Fibroblast of villous mesenchyme (primary cell): ENCODE measurements around the gene NPY2R. TPM values are rescaled to one million over a fixed set of nuclear protein-coding genes. Genes with fewer than 3 reads are reported as not detected.

ENCODE experiments used
- DNase-seq: peaks from one replicate; pipeline ENCODE4 v3.0.0-alpha.2; 2010; ENCODE audit warnings: low read depth
- H3K4me3 ChIP-seq: 2 replicates; pipeline ENCODE4 v1.5.1; 2011; ENCODE audit warnings: low read depth, mild to moderate bottlenecking, low read length
- total RNA-seq: library from RNA; depleted of rRNA; stranded (reverse); fragments of >200 nt; gene quantifications from 2 replicates; pipeline ENCODE4 v1.2.3, GENCODE V29; 2012
- TF ChIP-seq, protein P1 (sequence below): IDR thresholded peaks from 2 replicates; pipeline ENCODE4 v1.5.1; 2012; ENCODE audit warnings: low read depth, mild to moderate bottlenecking, low read length; ENCODE audit not compliant: insufficient read depth

NPY2R gene
- total RNA-seq, 1 donor, result not detected

DNA sequence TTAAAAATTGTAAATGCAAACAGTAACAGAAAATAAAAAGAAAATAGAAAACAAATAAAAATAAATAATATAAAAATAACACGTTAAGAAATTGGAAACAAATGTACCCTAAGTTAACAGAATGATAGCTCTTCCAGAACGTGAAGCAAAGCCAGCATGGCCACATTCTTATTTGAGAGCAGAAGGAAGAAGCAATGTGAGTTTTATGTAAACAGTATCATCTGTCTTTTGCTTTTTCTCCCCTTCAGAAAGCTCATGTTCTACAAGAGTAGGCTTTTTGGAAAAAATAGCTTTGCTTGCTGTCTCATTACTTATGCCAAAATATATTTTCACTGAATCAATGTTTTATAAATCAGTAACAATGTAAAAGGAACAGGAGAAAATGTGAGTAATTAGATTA lies 18.7 kb downstream of the NPY2R start:
- H3K4me3 ChIP-seq, result no peak overlapping the region
- TF ChIP-seq, protein P1, sequence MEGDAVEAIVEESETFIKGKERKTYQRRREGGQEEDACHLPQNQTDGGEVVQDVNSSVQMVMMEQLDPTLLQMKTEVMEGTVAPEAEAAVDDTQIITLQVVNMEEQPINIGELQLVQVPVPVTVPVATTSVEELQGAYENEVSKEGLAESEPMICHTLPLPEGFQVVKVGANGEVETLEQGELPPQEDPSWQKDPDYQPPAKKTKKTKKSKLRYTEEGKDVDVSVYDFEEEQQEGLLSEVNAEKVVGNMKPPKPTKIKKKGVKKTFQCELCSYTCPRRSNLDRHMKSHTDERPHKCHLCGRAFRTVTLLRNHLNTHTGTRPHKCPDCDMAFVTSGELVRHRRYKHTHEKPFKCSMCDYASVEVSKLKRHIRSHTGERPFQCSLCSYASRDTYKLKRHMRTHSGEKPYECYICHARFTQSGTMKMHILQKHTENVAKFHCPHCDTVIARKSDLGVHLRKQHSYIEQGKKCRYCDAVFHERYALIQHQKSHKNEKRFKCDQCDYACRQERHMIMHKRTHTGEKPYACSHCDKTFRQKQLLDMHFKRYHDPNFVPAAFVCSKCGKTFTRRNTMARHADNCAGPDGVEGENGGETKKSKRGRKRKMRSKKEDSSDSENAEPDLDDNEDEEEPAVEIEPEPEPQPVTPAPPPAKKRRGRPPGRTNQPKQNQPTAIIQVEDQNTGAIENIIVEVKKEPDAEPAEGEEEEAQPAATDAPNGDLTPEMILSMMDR, result no peak
- no peak for DNase-seq

DNA sequence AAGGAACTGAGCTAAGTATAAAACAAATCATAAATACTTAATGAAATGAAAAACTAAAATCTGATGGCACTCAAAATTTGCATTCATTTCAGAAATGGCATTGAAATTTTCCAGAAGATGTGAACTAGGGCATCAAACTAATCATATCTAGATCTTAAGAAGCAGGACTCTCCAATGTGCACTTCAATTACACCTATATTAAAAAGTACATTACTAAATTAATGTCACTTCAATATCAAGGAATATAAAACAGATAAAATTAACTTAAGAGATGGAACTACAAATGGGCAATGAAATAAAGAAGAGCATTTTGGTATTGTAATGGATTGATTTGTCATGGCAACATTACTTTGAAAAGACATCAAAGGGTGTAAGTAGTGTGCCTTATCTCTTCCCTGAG lies 20.3 kb downstream of the NPY2R start:
- H3K4me3 ChIP-seq, result no peak overlapping the region
- no peak for DNase-seq
- TF ChIP-seq, protein P1, result no peak

DNA sequence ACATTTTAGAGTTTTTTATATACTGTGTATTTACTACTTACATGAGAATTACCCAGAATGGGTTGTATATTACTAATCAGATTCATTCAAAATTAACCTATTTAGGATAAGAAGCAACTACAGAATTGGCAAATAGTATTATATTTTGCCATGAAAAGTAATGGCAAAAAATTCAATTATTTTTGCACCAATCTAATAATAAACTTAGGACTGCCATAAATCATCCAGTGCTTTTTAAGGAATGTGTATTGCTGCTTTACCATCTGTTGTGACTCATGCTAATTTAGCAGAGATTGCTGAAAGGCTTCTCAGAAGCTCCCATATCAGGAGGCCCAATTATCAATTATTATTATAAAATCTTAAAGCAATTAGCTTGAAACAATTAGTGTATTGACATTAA lies 24.0 kb downstream of the NPY2R start:
- DNase-seq, result no peak
- TF ChIP-seq, protein P1, result no peak

DNA sequence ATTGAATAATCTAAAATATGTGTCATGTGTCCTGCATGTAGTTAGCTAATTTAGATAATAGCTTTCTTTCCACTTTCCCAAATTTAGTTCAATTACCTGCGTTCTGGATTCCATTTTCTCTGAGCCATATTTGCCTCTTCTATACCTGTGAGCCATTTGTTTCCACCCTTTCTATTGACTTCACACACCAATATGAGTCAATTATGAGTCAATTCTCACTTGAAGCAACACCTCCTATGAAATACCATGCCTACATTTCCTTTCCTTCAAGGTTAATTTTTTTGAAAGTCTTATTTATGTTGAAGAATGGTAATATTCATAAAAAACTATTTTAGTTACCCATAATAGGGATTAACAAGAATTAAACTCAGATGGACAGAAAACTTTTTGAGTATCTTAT lies 25.8 kb downstream of the NPY2R start:
- TF ChIP-seq, protein P1, result no peak
- no peak overlapping the region for H3K4me3 ChIP-seq
- no peak for DNase-seq

More for the DNA sequence above, 24.0 kb downstream of the NPY2R start:
- no peak overlapping the region for H3K4me3 ChIP-seq

DNA sequence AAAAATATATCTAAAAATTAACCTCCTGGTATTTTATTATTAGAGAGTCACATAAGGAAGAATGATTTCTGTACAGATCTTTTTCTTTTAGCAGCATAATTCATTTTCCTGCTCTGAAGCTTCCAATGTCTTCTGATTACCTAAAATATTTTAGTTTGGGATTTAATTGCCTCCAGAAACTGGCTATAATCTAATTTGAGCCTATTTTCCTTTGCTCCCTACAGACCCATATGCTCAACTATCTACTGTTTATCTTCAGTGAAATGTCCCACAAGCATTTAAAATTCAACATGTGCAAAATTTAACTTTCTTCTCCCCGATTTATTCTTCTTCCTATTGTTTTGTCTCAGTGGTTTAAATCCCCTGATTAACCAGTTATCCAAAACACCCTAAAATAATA lies 29.1 kb downstream of the NPY2R start:
- no peak for DNase-seq
- TF ChIP-seq, protein P1, result no peak
- H3K4me3 ChIP-seq, result no peak overlapping the region

DNA sequence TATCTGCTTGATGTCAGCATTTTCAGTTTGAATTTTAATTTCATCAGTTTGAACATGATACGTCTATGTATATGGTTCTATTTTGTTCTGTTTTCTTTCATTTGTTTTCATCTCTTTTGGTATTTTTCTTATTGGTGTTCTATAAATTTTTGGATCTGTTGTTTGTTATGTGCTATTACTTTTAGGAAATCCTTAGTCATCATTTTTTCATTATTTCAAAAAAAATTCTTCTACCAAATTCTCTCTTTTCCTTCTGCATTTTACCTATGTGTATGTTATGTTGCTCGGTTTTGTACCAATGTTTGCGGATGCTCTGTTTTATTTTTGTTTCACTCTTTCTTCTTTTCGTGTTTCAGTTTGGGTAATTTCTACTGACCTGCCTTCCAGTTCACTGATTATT lies 32.8 kb downstream of the NPY2R start:
- TF ChIP-seq, protein P1, result no peak
- H3K4me3 ChIP-seq, result no peak overlapping the region
- no peak for DNase-seq

DNA sequence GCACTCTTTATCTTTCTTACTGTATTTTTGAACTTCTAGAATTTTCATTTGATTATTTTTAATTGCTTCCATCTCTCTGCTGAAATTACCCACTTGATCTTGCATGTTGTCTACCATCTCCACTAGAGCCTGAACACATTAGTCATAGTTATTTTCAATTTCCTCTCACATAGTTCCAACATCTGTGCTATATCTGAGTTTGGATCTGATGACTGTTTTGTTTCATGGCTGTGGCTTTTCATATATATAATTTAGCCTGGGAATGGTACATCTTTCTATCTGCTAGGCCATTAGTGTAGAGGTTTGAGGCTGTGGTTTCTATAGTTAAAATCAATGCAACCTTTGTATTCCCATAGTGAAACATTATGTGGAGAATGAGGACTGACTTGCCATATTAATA lies 33.2 kb downstream of the NPY2R start:
- H3K4me3 ChIP-seq, result no peak overlapping the region
- DNase-seq, result no peak
- TF ChIP-seq, protein P1, result no peak
